Activated CD4-positive, alpha-beta T cell treated with anti-CD3 and anti-CD28 coated beads for 36 hours (primary cell): ENCODE measurements around the gene MAPKAPK5. TPM values are rescaled to one million over a fixed set of nuclear protein-coding genes. Genes with fewer than 3 reads are reported as not detected.
"Not testable (repeated sequence)": the region's sequence is repeated elsewhere in the genome, so short reads cannot be mapped to it uniquely, and the experiment has no call there.

Source experiments
- ATAC-seq: fragments of 200-7000 bp; cut with Tn5 transposase; one replicate; pipeline ENCODE4 v1.10.0; 2021; ENCODE audit warnings: mild to moderate bottlenecking, moderate library complexity
- CTCF ChIA-PET: fragments of 350-600 bp; sonication (Branson Sonifier 250); formaldehyde crosslinking; loops from one replicate; lab custom pipeline; 2021; ENCODE audit warnings: antibody characterized with exemption; lab: Charles Lee
- POLR2A ChIA-PET: fragments of 350-600 bp; sonication (Branson Sonifier 250); formaldehyde crosslinking; loops from one replicate; lab custom pipeline; 2021; ENCODE audit warnings: antibody characterized with exemption, inconsistent platforms; lab: Charles Lee
- DNase-seq: peaks from one replicate; pipeline ENCODE4 v3.0.0-alpha.2; 2020
- H3K27ac Mint-ChIP-seq: one replicate; pipeline ENCODE4 v1.8.0; 2021; ENCODE audit warnings: mixed read lengths
- H3K27me3 Mint-ChIP-seq: one replicate; pipeline ENCODE4 v1.8.0; 2021; ENCODE audit warnings: mixed read lengths
- H3K36me3 Mint-ChIP-seq: one replicate; pipeline ENCODE4 v1.8.0; 2021; ENCODE audit warnings: low read depth, mixed read lengths
- H3K4me1 Mint-ChIP-seq: one replicate; pipeline ENCODE4 v1.8.0; 2021; ENCODE audit warnings: mixed read lengths
- H3K4me3 Mint-ChIP-seq: one replicate; pipeline ENCODE4 v1.8.0; 2021; ENCODE audit warnings: mild to moderate bottlenecking, moderate library complexity, mixed read lengths
- H3K9me3 Mint-ChIP-seq: one replicate; pipeline ENCODE4 v1.8.0; 2021; ENCODE audit warnings: low read depth, mixed read lengths
- intact Hi-C, 2 experiments: fragments of 100-400 bp; cut with DNase I in 1 of 2; cut with micrococcal nuclease in 1 of 2; formaldehyde crosslinking; loops; one replicate each; pipeline versions ENCODE4 v1.14.2 to v1.15.1; 2022 to 2024; cut with DNase I, micrococcal nuclease
- total RNA-seq, 2 experiments: library from RNA; stranded (reverse); gene quantifications; one replicate each; pipeline ENCODE4 v1.2.3, GENCODE V29; 2021

The MAPKAPK5 gene
- total RNA-seq, 2 experiments from 2014 or later, result 47.5 to 57.5 TPM

DNA sequence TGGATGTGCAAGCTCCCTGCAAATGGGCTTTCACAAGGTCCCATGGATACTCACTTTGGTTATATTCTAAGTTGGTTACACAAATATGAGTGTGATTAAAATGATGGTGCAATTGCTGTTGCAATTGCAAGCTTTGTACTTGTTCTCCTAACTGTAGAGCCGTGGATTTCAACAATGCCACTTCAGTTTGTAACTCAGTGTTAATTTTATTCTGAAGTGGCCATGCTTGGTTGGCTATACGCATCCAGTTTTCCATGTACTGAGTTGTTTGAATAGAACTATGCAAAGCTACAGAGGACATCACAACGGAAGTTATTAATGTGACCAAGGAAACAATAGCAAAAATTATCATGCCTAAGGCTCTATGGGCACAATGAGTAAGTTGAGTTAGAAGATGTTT, 25.1 kb upstream of the MAPKAPK5 start:
- intact Hi-C loops, H3K4me1 Mint-ChIP-seq, H3K4me3 Mint-ChIP-seq, ATAC-seq, H3K27me3 Mint-ChIP-seq, H3K27ac Mint-ChIP-seq, H3K36me3 Mint-ChIP-seq, POLR2A ChIA-PET, DNase-seq, H3K9me3 Mint-ChIP-seq: not testable (repeated sequence)
- CTCF ChIA-PET, result interaction anchor here (0.7 to 1.0 kb wide), 2 partner anchors 53 to 64 kb away, joined by 3 read pairs; no protein-coding TSS in a partner anchor

DNA sequence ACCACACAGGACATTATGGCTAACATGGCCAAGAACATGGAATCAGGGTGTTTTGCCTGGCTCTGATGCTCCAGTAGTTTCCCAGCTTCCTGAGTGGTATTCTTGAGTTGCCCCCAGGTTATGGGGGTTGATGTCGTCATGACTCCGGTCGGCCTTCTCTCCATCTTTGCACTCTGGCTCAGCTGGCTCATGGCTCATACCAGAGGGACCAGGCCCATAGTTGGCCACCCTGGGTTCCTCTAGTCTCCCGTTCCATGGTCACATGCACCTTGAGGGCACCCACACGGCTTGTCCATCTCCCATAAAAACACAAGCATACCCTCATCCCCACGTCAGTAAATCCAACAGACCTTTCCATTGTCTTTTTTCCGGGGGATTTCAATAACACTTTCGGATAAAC, 23.7 kb upstream of the MAPKAPK5 start:
- intact Hi-C loops, result no loop called here
- peaks cover 4% of the 10 kb centered on the region for H3K27me3 Mint-ChIP-seq
- H3K4me3 Mint-ChIP-seq, result no peak overlapping the region
- H3K4me1 Mint-ChIP-seq, result no peaks in the 10 kb centered on the region
- ChIA-PET CTCF (interaction anchor here (0.6 kb wide), 1 partner anchor 22 kb away, joined by 3 read pairs; no protein-coding TSS in a partner anchor), POLR2A (no interaction called here)
- DNase-seq, result no peak
- H3K27ac Mint-ChIP-seq, result no peak overlapping the region
- H3K36me3 Mint-ChIP-seq, result no peaks in the 10 kb centered on the region
- ATAC-seq, result no peak
- H3K9me3 Mint-ChIP-seq, result no peaks in the 10 kb centered on the region

DNA sequence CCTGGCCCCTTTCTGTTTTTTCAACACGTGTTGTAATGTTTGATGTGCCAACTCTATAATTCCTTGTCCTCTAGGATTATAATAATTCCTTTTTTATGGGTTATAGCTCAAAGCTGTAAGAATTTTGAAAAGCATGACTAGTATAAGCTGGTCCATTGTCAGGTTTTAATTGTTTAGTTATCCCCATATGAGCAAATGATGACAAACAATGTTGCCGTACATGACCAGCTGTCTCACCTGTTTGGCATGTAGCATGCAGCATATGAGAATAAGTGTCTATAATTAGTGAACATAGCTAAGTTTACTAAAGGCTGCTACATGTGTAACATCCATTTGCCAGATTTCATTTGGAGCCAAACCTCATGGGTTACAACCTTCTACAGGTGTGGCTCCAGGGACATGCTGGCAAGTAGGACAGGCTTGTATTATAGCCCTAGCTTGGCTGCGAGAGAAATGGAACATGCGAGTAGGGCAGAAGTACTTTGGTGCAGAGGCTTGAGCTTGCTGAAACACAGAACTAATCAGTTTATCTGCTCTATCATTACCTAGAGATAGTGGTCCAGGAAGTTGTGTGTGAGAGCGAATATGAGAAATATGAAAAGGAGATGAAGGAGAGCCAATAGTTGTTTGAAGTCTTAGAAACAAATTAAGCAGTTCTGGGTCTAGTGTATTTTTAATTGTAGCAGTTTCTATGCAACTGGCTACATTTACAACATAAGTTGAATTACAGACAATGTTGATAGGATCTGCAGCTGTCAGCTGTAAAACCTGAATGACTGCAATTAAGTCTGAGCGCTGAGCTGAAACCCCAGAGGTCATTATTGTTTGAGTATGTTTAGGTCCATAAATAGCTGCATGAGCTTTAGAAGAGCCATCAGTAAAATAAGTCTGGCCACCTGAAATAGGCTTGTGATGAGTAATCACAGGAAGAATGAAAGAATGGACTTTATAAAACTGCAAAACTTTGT, 22.6 kb upstream of the MAPKAPK5 start:
- intact Hi-C loops, result no loop called here
- Mint-ChIP-seq H3K36me3 (no peaks in the 10 kb centered on the region), H3K4me3 (no peak overlapping the region), H3K4me1 (no peaks in the 10 kb centered on the region), H3K9me3 (no peaks in the 10 kb centered on the region), H3K27ac (no peak overlapping the region), H3K27me3 (peaks cover 4% of the 10 kb centered on the region)
- POLR2A ChIA-PET, result no interaction called here
- ATAC-seq (no peak), DNase-seq (no peak)
- CTCF ChIA-PET, result interaction anchor here (0.7 to 1.2 kb wide), 2 partner anchors 13 to 799 kb away, joined by 3 read pairs; no protein-coding TSS in a partner anchor

DNA sequence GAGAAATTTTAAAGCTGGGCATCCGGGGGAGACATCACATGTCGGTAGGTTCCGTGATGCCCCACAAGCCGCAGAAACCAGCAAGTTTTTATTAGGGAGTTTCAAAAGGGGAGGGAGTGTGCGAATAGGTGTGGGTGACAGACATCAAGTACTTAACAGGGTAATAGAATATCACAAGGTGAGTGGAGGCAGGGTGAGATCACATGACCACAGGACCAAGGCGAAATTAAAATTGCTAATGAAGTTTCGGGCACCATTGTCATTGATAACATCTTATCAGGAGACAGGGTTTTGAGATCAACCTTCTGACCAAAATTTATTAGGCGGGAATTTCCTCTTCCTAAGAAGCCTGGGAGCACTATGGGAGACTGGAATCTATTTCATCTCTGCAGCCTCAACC, 21.2 kb upstream of the MAPKAPK5 start:
- CTCF ChIA-PET, H3K9me3 Mint-ChIP-seq, DNase-seq, POLR2A ChIA-PET, H3K4me3 Mint-ChIP-seq, H3K4me1 Mint-ChIP-seq, intact Hi-C loops, H3K36me3 Mint-ChIP-seq, ATAC-seq, H3K27ac Mint-ChIP-seq, H3K27me3 Mint-ChIP-seq: not testable (repeated sequence)

DNA sequence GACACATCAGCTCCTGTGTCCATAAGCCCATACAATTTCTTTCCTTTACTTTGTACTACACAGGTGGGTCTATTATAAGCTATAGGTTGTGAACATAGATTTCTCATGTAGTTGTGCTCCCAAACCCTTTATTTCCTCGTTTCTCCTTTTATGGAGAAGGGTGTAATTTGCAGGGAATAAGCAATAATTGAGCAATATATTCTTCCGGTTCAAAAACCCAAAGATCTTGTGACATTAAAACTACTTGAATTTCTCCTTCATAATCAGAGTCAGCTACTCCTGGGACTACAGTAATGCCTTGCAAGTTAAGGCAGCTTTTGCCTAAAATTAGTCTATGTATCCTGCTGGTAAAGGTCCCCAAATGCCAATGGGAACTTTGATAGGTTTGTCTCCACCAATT, 19.1 kb upstream of the MAPKAPK5 start:
- POLR2A ChIA-PET, result no interaction called here
- Mint-ChIP-seq H3K36me3 (no peaks in the 10 kb centered on the region), H3K27me3 (peaks cover 4% of the 10 kb centered on the region), H3K27ac (no peak overlapping the region), H3K9me3 (no peaks in the 10 kb centered on the region), H3K4me3 (no peak overlapping the region), H3K4me1 (no peaks in the 10 kb centered on the region)
- DNase-seq (no peak), ATAC-seq (no peak)
- CTCF ChIA-PET, result interaction anchor here (1.3 kb wide), 1 partner anchor 10 kb away, joined by 4 read pairs; no protein-coding TSS in a partner anchor
- intact Hi-C loops, result no loop called here

DNA sequence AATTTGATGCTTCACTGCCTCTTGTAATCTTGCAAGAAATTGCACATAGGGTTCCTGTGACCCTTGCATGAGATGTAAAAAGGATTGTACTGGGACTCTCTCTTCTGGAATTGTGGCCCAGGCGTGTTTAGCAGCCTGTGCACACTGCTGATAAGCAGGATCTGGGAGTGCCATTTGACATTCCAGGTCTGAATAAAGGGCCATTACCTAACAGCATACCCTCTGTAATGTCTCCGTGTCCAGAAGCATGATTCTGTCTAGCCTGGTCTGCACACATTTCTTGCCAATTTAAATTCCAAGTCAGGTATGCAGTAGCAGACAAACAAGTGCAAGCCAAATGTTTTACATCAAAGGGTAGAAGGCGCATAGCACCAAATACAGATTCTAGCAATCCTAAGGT, 18.1 kb upstream of the MAPKAPK5 start:
- intact Hi-C loops, result no loop called here
- CTCF ChIA-PET, result interaction anchor here (0.6 to 1.3 kb wide), 2 partner anchors 11 to 345 kb away, joined by 3 to 4 read pairs; no protein-coding TSS in a partner anchor
- ATAC-seq, result no peak

DNA sequence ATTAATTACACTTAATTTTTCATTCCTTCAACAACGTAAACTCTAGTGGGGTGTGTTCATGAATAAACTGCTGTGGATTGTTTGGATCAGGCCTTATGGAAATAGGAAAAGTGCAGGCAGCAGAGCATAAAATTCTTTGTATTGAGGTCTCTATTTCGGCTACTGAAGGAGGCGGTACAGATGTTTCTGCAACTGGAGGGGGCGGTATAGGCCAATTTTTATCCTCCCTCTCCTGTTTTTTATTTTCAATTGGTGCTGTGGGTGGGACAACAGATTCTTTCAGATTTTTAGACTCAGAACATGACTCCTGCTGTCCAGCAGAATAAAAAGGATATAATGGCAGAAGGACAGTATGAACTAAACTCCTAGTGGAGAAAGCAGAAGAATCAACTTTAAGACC, 17.7 kb upstream of the MAPKAPK5 start:
- ATAC-seq, H3K27ac Mint-ChIP-seq, H3K36me3 Mint-ChIP-seq, DNase-seq, intact Hi-C loops, H3K4me1 Mint-ChIP-seq, H3K9me3 Mint-ChIP-seq, H3K27me3 Mint-ChIP-seq, POLR2A ChIA-PET, H3K4me3 Mint-ChIP-seq: not testable (repeated sequence)
- CTCF ChIA-PET, result interaction anchor here (2.7 kb wide), 1 partner anchor 11 kb away, joined by 11 read pairs; no protein-coding TSS in a partner anchor

More for the DNA sequence above, 18.1 kb upstream of the MAPKAPK5 start:
- Mint-ChIP-seq H3K4me1 (no peaks in the 10 kb centered on the region), H3K9me3 (no peaks in the 10 kb centered on the region), H3K27me3 (peaks cover 4% of the 10 kb centered on the region), H3K36me3 (no peaks in the 10 kb centered on the region), H3K4me3 (no peak overlapping the region), H3K27ac (no peak overlapping the region)
- no peak for DNase-seq
- POLR2A ChIA-PET, result no interaction called here

DNA sequence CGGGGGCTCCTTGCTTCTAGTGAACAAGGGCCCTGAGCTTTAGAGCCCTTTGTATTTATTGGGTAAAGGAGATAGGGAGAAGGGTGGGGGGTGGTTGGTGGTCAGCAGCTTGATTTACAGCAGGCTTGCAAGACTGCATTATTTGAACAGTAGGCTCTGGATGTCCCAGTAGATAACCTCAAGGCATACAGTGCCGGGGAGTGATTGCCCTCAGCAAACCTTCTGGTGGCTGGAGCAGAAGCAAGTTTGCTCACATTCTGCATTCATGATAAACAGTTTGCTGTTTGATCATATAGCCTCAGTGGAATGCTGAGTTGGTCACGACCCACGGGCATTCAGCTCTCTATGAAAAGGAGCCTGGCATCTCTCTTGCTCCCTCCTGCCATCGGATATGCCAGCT, 16.5 kb upstream of the MAPKAPK5 start:
- H3K27me3 Mint-ChIP-seq, result peaks cover 4% of the 10 kb centered on the region
- H3K36me3 Mint-ChIP-seq, result no peaks in the 10 kb centered on the region
- H3K4me1 Mint-ChIP-seq, result no peaks in the 10 kb centered on the region
- no peak overlapping the region for H3K4me3 Mint-ChIP-seq
- ATAC-seq (no peak), DNase-seq (no peak)
- intact Hi-C loops, result no loop called here
- ChIA-PET CTCF (interaction anchor here (0.9 to 2.7 kb wide), 5 partner anchors 10 to 44 kb away, joined by 3 to 11 read pairs (median 3); no protein-coding TSS in a partner anchor), POLR2A (no interaction called here)
- H3K27ac Mint-ChIP-seq, result no peak overlapping the region
- H3K9me3 Mint-ChIP-seq, result no peaks in the 10 kb centered on the region

DNA sequence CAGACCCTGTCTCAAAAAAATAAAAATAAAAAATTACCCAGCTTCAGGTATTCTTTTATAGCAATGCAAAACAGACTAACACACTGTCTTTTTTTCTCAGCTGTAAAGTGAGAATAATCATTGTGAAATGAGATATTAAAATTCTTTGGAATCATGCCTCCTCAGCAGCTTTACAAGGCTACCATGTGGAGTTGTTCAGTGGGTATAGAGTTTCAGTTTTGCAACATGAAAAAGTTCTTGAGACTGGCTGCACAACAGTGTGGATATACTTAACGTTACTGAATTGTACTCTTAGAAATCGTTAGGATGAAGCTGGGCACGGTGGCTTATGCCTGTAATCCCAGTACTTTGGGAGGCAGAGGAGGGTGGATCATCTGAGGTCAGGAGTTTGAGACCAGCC, 15.7 kb upstream of the MAPKAPK5 start:
- Mint-ChIP-seq H3K27me3 (peaks cover 4% of the 10 kb centered on the region), H3K4me1 (no peaks in the 10 kb centered on the region), H3K36me3 (no peaks in the 10 kb centered on the region), H3K9me3 (no peaks in the 10 kb centered on the region), H3K4me3 (no peak overlapping the region), H3K27ac (no peak overlapping the region)
- ATAC-seq, result no peak
- ChIA-PET POLR2A (no interaction called here), CTCF (interaction anchor here (0.6 to 2.7 kb wide), 6 partner anchors 11 to 1365 kb away, joined by 3 to 11 read pairs (median 3); no protein-coding TSS in a partner anchor)
- no peak for DNase-seq
- intact Hi-C loops, result no loop called here

DNA sequence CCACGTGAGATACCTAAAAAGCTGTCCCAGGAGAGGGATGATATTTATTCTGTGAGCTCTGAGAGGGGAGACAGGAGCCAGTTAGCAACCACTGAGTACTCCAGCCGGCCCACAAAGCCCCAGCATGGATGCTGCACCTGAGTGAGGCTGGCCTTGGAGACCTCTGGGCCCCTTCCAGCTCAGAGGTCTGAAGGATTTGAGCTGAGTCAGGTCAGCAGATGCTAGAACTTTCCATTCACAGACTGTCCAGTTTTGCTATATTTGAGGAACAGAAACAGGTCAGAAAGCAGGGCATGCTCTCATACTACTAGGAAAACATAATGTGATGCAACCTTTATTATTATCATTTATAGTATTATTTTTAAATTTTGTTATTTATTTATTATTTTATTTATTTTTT, 15.0 kb upstream of the MAPKAPK5 start:
- DNase-seq (no peak), ATAC-seq (no peak)
- intact Hi-C loops, result no loop called here
- ChIA-PET CTCF (interaction anchor here (0.6 to 2.7 kb wide), 5 partner anchors 14 to 1366 kb away, joined by 3 to 11 read pairs (median 3); no protein-coding TSS in a partner anchor), POLR2A (no interaction called here)
- Mint-ChIP-seq H3K4me3 (no peak overlapping the region), H3K4me1 (no peaks in the 10 kb centered on the region), H3K27ac (no peak overlapping the region), H3K27me3 (peaks cover 4% of the 10 kb centered on the region), H3K9me3 (no peaks in the 10 kb centered on the region), H3K36me3 (no peaks in the 10 kb centered on the region)

DNA sequence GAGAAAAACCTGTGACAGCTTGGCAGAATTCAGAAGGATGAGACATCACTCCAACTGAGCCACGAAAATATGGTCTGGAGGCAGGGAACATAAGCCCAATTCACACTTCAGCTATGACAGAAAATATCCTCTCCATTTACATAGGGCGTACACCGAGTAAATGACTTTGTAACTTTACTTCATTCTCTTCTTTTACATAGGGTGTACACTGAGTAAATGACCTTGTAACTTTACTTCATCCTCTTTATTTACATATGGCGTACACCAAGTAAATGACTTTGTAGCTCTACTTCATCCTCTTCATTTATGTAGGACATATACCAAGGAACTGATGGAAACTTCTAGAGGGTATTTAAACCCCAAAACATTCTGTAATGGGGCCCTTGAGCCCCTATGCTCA, 14.1 kb upstream of the MAPKAPK5 start:
- DNase-seq, result no peak
- ATAC-seq, result no peak
- intact Hi-C loops, result no loop called here
- POLR2A ChIA-PET, result no interaction called here
- no peak overlapping the region for H3K27ac Mint-ChIP-seq
- H3K36me3 Mint-ChIP-seq, result no peaks in the 10 kb centered on the region
- CTCF ChIA-PET, result interaction anchor here (0.6 to 1.1 kb wide), 5 partner anchors 12 to 532 kb away, joined by 3 read pairs; no protein-coding TSS in a partner anchor
- no peak overlapping the region for H3K4me3 Mint-ChIP-seq
- no peaks in the 10 kb centered on the region for H3K9me3 Mint-ChIP-seq
- no peaks in the 10 kb centered on the region for H3K4me1 Mint-ChIP-seq
- H3K27me3 Mint-ChIP-seq, result peaks cover 3% of the 10 kb centered on the region
